Endometrial microvascular endothelial cells (primary cell): ENCODE results near the gene RNASEH2B. TPM values are rescaled to one million over a fixed set of nuclear protein-coding genes. Genes with fewer than 3 reads are reported as not detected.

ENCODE experiments used
- in situ Hi-C: cut with HindIII; loops from 2 replicates; pipeline ENCODE4 v1.10.0; 2017; ENCODE audit warnings: low sequenced_read_pairs, low pct_unique_long_range_greater_than_20kb; ENCODE audit errors: inconsistent ontology term
- total RNA-seq: library from RNA; depleted of rRNA; stranded (reverse); fragments of >200 nt; gene quantifications from one replicate; pipeline ENCODE4 v1.2.3, GENCODE V29; 2015; ENCODE audit errors: inconsistent ontology term

RNASEH2B gene, protein sequence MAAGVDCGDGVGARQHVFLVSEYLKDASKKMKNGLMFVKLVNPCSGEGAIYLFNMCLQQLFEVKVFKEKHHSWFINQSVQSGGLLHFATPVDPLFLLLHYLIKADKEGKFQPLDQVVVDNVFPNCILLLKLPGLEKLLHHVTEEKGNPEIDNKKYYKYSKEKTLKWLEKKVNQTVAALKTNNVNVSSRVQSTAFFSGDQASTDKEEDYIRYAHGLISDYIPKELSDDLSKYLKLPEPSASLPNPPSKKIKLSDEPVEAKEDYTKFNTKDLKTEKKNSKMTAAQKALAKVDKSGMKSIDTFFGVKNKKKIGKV
- 33.9 TPM for total RNA-seq

DNA sequence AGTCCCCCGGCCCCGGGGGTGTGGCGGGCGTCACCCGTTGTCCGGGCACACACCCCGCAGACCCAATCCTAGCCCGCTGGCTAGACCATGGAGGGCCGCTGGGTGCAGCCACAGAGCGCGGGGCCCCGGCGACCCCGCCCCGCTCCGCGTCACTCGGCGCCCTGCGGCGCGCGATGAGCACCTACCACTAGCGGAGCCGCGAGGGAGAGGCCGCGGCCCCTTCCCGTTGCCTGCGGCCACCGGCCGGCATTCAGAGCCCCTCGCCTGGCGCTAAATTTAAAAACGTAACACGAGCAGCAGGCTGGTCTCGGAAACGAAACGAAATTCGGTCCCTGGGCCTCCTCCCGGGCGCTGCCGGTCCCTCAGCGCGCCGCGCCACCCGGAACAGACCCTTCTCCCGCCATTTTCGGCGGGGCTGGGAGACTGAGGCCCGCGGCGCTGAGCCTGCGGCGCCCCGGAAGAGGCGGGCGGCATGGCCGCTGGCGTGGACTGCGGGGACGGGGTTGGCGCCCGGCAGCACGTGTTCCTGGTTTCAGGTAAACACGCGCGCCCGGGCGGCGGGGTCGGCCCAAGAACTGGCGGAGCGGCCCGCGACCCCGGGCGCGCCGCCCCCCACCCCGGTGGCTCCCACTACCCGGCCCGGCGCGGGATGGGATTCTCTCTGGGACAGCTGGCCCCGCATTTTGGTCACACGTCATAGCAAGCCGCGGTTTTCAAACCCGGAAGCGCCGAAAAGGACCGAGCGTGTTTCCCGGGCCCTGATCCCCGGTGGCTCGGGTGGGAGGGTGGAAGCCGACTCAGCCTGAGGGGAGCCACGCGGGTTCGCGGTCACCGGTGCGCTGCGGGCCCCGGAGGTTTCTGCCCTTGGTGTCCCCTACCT, at the start of gene RNASEH2B:
Gene RNASEH2B, plus strand, starts transcription at position 187 of the 880 bp plus-strand sequence. Its CDS starts 286 bp downstream, at position 473.
- in situ Hi-C loops = no loop called here

DNA sequence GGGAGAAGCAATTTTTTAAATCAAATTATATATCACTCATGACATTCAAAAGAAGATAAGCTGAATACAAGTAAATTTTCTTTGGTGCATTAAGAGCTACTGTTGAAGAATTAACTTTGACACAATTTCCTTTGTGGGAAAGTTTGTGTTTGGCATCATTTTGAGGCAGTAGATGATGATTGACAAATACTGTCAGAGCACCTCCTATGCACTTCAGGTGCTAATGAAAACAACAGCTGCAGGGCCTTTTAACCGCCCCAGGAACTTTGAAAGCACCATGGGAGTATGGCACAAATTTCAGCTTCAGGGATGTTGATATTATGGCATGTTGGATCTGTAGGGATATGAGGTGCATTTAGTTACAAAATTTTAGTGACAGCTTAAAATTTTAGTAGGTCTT, 45.1 kb upstream of the RNASEH2B start:
- in situ Hi-C loops = no loop called here

DNA sequence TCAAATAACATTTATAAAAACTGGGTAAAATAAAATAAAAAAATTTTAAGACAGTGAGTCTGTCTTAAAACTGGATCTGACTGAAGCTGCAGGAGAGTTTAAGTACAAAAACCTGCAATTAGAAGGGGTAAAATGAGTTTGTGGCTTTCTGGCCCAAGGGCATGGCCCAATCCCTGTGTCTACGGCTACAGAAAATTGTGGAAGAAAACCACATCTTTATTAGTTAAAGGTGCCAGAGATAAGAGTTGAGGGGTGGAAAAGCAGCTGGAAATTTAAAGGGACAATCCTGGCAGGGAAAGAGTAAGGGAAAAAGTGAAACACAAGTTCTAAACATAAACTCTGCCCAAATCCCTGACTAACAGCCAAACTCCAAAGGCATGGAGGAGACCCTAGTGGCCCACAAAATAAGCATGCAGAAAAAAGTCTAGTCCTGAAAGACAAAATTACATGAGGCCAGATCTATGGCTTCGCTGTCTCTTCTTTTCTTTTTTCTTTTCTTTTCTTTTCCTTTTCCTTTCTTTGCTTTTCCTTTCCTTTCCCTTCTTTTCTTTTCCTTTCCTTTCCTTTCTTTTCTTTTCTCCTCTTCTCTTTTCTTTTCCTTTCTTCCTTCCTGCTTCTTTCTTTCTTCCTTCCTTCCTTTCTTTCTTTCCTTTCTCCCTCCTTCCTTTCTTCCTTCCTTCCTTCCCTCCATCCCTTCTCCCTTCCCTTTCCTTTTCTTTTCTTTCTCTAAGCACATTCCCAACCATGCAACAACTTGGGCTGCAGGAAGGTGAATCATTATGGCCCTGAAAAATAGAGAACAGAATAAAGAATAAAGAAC, 42.6 kb upstream of the RNASEH2B start:
- in situ Hi-C loops = no loop called here

DNA sequence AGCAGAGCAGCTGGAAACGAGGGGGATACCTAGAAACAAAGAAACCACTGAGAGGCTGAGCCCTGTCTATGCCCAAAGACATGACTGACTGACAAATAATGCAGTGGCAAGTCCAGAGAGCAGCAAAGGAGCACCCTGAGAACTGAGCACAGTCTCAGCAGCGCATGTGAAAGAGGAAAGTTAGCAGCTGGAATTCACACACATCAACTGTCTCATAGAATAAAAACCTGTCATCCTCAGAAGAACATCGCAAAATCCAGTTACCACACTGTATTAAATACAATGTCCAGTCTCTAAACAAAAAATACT, 42.0 kb upstream of the RNASEH2B start:
- in situ Hi-C loops = no loop called here

DNA sequence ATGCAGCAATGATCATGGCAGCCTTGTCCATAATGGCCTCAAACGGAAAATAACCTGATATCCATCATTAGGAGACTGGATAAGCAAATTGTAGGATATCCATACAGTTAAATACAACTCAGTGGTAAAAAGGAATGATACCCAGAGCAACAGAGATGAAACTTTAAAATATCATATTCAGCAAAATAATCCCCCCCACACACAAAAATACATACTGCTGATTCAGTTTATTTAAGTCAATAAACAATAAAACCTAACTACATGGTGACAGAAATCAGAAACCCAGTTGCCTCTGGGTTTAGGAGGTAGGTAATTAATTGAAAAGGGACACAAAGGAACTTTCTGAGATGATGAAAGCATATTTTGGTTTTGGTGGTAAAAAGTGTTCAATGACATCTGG, 38.2 kb upstream of the RNASEH2B start:
- in situ Hi-C loops = no loop called here

GRCh38 chr13:50873467-50873866, 36.1 kb upstream of the RNASEH2B start:
- in situ Hi-C loops = no loop called here

DNA sequence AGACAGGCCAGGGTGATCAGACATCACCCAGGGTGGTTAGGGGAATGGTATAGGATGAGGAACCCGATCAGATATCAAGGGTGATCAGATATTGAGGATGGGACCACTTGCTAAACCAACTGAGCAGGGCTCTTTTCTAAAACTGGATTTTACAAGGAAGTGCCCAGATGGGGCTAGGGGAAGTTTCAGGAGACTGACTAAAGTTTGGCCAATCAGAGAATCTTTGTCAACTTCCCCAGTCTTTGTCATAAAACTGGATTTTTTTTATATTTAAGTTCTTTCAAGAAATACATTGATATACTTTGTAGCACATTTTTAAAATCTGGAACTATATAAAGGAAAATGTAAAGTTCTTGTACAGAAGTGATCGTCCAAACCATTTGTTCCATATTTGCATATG, 35.6 kb upstream of the RNASEH2B start:
- in situ Hi-C loops = no loop called here

DNA sequence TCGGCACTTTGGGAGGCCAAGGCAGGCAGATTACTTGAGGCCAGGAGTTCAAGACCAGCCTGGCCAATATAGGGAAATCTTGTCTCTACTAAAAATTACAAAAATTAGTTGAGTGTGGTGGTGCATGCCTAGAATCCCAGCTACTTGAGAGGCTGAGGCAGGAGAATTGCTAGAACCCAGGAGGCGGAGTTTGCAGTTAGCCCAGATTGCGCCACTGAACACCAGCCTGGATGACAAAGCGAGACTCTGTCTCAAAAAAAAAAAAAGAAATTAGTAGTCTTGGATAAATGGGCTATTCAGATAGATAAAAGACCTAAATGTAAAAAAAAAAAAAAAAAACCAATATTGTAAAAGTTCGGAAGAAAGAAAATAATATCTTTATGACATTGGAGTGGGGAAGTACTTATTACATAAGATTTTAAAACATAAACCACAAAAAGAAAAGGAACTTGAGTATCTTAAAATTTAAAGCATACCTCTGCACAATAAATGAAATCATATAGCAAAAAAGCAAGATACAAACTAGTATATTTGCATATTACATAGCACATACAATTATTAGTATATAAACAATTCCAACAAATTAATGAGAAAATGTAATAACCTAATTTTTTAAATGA, 26.7 kb upstream of the RNASEH2B start:
- in situ Hi-C loops = no loop called here

GRCh38 chr13:50883728-50884127, 25.9 kb upstream of the RNASEH2B start:
- in situ Hi-C loops = no loop called here

GRCh38 chr13:50884265-50884664, 25.3 kb upstream of the RNASEH2B start:
- in situ Hi-C loops = no loop called here

DNA sequence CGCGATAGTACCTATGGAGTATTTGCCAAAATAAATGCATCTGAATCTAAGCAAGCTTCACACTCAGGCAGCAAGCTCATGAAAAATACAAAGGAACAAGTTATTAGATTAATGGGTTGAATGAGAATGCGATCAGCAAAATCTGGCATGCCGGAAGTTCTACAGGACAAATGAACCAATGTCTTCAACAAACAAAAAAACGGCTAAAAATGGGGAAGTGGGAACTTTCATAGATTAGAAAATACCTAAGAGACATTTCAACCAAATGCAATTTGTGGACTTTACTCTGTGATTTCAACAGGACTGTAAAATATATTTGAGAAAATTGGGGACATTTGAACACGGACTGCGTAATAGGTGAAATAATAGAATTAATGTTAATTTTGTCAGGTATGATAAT, 22.4 kb upstream of the RNASEH2B start:
- in situ Hi-C loops = no loop called here

DNA sequence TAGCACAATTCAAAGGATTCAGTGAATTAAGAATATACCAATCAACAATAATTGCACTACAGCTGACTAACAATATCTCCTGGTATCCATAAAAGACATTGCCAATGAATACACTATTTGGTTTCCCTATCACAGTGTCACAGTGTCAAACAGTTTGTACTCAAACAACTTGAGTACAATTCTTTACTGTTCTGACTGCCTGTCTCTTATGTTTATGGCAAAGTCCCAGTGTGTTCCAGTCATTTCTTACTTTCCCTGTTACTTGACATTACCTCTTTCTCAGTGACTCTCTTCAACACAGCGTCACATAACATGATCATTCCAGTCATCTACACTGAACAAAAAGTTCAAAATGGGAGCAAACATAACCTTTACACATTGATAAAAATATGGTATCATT, 21.2 kb upstream of the RNASEH2B start:
- in situ Hi-C loops = no loop called here

GRCh38 chr13:50889317-50889716, 20.3 kb upstream of the RNASEH2B start:
- in situ Hi-C loops = no loop called here

- in situ Hi-C loops = no loop called here
Observed at GRCh38 chr13:50891206-50891605, 18.4 kb upstream of the RNASEH2B start.

DNA sequence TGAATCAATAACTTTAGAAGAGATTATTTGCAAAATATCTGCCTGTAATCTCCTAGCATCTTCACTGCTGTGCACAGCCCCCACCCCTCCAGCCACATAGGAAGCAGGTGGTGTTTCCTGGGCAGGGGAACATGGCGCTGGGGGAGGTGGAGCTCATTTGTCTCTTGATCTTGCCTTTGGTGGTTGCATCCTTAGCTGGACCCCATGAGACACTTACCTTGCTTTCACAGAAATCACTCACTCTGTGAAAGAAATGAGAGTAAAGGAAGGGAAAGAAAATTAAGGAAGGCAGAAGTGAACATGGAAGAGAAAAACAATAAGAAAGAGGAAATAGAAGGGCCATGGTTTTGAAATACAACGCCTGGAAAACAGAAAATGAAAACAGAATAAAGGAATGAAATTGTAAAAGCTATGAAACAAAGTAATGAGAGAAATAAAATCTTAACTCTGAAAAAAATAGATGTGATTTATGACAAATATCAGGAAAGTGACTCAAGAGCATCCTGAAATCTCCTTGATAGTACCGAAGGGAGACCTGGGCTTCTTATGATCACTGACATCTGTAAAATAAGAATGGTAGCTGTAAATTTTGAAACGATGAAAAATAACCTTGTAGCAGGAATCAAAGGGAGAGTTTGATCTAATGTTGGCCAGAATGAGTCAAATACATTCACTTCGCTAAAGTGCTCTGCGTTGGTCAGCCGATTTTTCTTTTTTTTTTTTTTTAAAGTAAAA, 17.2 kb upstream of the RNASEH2B start:
- in situ Hi-C loops = no loop called here

DNA sequence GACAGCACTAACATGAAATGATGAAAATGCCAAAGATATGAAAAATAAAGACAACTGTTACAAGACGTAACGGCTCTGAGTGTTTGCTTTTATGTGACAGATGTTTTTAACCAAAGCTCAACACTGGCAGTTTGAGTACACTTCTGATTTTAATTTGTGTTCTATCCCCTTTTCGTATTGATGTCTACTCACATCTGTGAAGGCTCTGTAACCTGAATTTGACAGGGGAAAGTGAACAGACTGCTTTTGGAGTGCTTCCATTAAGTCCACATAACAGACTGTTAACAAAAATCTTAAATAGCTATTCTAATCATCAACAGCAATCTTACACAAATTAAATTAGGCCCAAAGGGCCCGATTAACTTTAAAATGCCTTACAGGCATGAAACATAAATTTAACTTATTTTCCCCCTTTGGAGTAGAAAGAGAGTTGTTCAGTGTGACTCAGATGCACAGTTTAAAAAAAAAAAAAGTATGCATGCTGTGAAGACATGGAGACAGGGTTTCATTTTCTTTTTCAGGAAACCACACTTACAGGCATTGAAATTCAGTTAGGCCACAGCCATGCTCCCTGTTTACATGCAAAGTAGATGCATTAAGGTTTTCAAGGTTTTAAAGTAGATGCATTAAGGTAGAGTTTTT, 16.3 kb upstream of the RNASEH2B start:
- in situ Hi-C loops = no loop called here

DNA sequence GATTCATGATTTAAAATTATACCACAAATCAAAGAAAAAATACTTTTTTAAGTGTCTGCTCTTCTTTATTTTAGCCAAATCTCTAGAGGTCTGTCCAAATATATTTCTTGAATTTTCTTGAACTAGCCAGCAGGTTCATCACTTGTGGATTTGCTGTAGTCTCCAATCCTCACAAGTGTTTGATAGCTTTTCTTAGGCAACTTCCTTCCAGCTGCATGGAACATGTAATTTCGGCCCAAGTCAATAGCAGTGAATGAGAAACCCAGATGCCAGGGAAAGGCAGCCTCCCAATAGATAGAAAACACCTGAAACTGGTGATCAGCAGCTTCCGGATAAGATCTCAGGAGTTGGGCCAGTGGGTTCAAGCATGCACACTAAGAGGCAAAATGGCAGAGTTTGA, 15.6 kb upstream of the RNASEH2B start:
- in situ Hi-C loops = no loop called here

- in situ Hi-C loops = no loop called here
Observed at GRCh38 chr13:50894504-50894903, 15.1 kb upstream of the RNASEH2B start.
